Activated CD8-positive, alpha-beta memory T cell treated with anti-CD3 and anti-CD28 coated beads, Interleukin-2, amount 10 ng/mL, durations not matched to agents 7 days and 5 days (primary cell): ENCODE measurements around the gene GRIK4. TPM values are rescaled to one million over a fixed set of nuclear protein-coding genes. Genes with fewer than 3 reads are reported as not detected.

Experiments
- ATAC-seq: fragments of 150-1000 bp; cut with Tn5 transposase; one replicate; pipeline ENCODE4 v1.10.0; 2021; ENCODE audit warnings: moderate library complexity
- CTCF ChIA-PET: fragments of 350-600 bp; sonication (Branson Sonifier 250); formaldehyde crosslinking; loops from one replicate; lab custom pipeline; 2021; ENCODE audit warnings: antibody characterized with exemption; lab: Charles Lee
- DNase-seq: peaks from one replicate; pipeline ENCODE4 v3.0.0-alpha.2; 2020
- H3K27ac Mint-ChIP-seq: one replicate; pipeline ENCODE4 v1.8.0; 2021; ENCODE audit warnings: mild to moderate bottlenecking, mixed read lengths
- H3K27me3 Mint-ChIP-seq: one replicate; pipeline ENCODE4 v1.8.0; 2021; ENCODE audit warnings: mixed read lengths
- H3K36me3 Mint-ChIP-seq: one replicate; pipeline ENCODE4 v1.8.0; 2021; ENCODE audit warnings: mild to moderate bottlenecking, mixed read lengths
- H3K4me1 Mint-ChIP-seq: one replicate; pipeline ENCODE4 v1.8.0; 2021; ENCODE audit warnings: mixed read lengths
- H3K4me3 Mint-ChIP-seq: one replicate; pipeline ENCODE4 v1.8.0; 2021; ENCODE audit warnings: mild to moderate bottlenecking, moderate library complexity, mixed read lengths
- H3K9me3 Mint-ChIP-seq: one replicate; pipeline ENCODE4 v1.8.0; 2022; ENCODE audit warnings: low read depth, mixed read lengths
- total RNA-seq, 2 experiments: library from RNA; stranded (reverse); gene quantifications; one replicate each; pipeline ENCODE4 v1.2.3, GENCODE V29; 2021

Gene GRIK4
- total RNA-seq, 2 experiments from 2014 or later, result 0.21 TPM; not detected in 1

DNA sequence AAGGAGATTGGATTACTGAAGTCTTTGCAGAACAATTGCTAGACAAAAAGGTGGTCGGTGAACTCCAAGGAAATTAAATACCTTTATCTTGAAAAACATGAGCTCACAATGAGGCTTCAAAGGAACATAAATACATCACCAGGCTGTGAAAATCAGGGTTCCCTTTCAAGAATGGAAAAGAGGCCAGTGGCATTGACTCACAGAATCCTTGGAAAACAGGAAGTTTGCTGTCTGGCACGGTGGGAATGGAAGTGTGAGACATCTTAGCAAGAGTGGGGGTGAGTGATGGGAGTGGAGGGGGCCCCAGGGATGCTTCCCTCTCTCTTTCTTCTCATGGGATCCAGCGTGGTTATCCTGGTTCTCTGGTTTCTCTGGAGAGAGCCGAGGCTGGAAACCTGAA lies 463.4 kb downstream of the GRIK4 start:
- CTCF ChIA-PET, result no interaction called here
- Mint-ChIP-seq H3K9me3 (no peaks in the 10 kb centered on the region), H3K27ac (no peak overlapping the region), H3K36me3 (no peaks in the 10 kb centered on the region), H3K27me3 (peaks cover 32% of the 10 kb centered on the region), H3K4me1 (no peaks in the 10 kb centered on the region), H3K4me3 (no peak overlapping the region)
- ATAC-seq (no peak), DNase-seq (no peak)

DNA sequence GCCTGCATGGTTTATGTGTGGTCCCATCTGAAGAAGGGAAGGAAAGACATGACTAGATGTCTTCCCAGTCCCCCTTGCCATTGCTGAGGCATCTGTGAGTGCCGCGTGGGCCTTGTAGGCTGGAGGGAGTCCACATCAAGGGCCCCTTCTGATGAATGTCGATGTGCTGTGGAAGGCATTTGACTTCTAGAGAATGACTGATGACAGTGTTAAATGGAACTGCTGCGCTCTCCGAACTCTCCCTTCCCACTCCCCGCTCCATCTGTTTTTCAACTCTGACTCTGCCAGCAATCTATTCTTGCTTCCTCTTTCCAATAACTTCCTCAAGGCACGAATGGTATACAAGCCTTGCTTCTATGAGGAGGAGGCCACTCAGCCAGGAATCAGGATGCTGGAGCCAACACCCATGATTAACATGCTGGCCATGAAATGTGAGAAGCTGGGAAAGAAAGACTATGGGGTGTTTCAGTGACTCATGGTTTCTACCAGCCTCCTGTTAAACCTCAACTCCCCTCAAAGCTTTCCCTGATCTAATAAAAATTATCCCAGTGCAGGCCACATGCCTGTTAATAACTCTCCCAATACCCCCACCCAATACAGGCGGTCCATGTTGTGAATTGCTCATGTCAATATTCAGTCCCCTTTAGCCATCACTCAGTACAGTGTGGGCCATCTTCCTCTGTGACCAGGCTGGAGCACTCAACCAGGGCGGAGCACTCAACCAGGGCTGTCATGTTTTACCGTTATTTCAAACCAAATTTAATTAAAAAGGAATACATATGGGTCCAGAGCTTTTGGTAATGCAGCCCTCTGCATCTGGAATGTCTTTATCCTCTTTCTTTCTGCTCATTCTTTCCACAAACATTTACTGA lies 466.0 kb downstream of the GRIK4 start:
- CTCF ChIA-PET, result no interaction called here
- Mint-ChIP-seq H3K9me3 (no peaks in the 10 kb centered on the region), H3K4me1 (no peaks in the 10 kb centered on the region), H3K27me3 (peaks cover 40% of the 10 kb centered on the region), H3K27ac (no peak overlapping the region), H3K4me3 (no peak overlapping the region), H3K36me3 (no peaks in the 10 kb centered on the region)
- no peak for DNase-seq
- ATAC-seq, result no peak

DNA sequence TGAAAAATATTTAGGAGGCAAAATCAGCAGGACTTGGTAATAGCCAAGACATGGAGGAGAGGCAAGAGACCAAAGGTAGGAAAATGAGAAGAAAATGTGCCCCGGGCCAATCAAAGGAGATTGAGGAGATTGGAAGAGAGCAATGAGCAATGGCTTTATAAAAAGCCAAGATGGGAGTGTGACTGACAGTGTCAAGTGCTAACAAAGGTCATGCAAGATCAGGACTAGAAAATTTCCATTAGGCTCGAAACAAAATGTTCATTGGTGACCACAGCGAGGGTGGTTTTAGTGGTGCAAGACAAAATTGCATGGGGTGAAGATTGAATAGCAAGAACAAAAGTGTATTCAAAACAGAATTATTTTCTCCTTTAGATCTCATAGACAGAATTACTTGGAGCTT lies 467.2 kb downstream of the GRIK4 start:
- H3K27ac Mint-ChIP-seq, result no peak overlapping the region
- H3K9me3 Mint-ChIP-seq, result no peaks in the 10 kb centered on the region
- CTCF ChIA-PET, result no interaction called here
- peaks cover 44% of the 10 kb centered on the region for H3K27me3 Mint-ChIP-seq
- no peaks in the 10 kb centered on the region for H3K4me1 Mint-ChIP-seq
- ATAC-seq (no peak), DNase-seq (no peak)
- H3K36me3 Mint-ChIP-seq, result no peaks in the 10 kb centered on the region
- no peak overlapping the region for H3K4me3 Mint-ChIP-seq

DNA sequence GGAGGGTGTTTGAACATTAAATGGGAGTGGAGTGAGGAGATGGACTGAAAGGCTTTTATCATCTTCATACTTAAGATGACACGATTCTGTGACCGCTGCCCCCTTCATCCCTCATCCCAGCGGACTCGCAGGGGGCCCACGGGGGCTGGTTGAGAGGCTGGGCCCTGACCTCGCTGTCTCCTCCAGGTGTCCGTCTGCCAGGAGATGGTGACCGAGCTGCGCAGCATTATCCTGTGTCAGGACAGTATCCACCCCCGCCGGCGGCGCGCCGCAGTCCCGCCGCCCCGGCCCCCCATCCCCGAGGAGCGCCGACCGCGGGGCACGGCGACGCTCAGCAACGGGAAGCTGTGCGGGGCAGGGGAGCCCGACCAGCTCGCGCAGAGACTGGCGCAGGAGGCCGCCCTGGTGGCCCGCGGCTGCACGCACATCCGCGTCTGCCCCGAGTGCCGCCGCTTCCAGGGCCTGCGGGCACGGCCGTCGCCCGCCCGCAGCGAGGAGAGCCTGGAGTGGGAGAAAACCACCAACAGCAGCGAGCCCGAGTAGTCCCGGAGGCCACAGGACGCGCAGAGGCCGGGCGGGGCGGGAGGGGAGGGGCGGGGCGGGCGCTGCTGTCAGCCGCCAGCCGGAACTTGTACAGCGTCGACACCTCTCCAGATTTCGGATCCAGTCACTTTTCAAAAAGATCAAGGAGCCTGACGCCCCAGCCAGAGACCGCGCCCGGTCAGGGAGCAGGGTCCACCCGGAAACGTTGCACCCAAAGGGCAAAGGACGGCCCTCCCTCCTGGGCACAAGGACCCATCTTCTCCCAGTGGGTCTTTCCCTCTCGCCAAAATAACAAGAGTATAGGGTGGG lies 474.4 kb downstream of the GRIK4 start:
- ATAC-seq, result peak; percentile 89
- no peaks in the 10 kb centered on the region for H3K9me3 Mint-ChIP-seq
- H3K27ac Mint-ChIP-seq, result no peak overlapping the region
- H3K4me1 Mint-ChIP-seq, result peaks cover 9% of the 10 kb centered on the region
- CTCF ChIA-PET, result interaction anchor here (0.8 kb wide), 1 partner anchor 14 kb away, joined by 3 read pairs; no protein-coding TSS in a partner anchor
- H3K4me3 Mint-ChIP-seq, result peak overlapping the region; percentile 36
- peak; percentile 44 for DNase-seq
- peaks cover 56% of the 10 kb centered on the region for H3K27me3 Mint-ChIP-seq
- no peaks in the 10 kb centered on the region for H3K36me3 Mint-ChIP-seq

DNA sequence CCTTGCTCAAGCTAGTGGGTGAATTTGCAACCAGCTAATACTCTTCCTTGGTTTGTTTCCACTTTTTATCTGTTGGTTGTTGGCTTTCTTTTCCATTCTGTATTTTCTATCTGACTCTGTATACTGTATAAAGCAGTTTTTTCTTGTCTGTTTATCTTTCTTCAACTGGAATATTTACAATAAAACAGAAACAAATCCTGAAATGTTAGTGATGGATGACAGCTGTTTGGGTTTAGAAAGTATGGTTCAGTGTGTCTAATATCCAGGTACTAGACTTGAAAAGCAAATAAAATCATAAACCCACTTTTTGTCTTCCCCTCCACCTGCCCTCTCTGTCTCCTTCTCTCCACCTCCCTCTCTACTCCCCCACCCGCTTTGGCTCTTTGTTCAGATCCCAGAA lies 477.1 kb downstream of the GRIK4 start:
- CTCF ChIA-PET, result no interaction called here
- Mint-ChIP-seq H3K27ac (no peak overlapping the region), H3K36me3 (no peaks in the 10 kb centered on the region), H3K9me3 (no peaks in the 10 kb centered on the region), H3K4me1 (peaks cover 9% of the 10 kb centered on the region), H3K27me3 (peaks cover 40% of the 10 kb centered on the region), H3K4me3 (no peak overlapping the region)
- no peak for DNase-seq
- no peak for ATAC-seq

DNA sequence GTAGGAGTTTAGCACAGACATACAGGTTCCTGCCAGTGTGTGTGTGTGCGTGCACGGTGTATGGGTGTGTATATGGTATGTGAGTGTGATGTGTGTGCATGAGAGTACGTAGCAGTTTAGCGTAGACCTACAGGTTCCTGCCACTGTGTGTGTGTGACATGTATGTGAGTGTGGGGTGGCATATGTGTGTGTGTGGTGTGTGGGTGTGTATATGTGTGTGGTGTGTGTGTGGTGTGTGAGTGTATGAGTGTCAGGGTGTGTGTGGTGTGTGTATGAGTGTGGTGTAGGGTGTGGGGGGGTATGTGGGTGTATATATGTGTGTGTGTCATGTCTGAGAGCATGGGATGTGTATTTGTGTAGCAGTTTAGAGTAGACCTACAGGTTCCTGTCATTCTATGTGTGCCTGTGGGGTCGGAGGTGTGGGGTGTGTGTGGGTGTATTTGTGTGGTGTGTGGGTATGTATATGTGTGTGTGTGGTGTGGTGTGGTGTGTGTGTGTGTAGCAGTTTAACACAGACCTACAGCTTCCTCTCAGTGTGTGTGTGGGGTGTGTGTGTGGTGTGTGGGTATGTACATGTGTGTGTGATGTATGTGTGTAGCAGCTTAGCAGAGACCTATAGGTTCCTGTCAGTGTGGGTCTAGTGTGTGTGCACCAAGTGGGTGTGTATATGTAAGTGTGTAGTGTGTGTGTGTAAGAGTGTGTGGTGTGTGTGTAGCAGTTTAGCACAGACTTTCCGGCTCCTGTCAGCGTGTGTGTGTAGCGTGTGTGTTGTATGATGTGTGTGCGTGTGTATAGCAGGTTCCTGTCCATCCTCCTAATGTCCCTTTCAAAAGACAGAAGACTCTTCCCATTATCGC lies 480.5 kb downstream of the GRIK4 start:
- no peak overlapping the region for H3K27ac Mint-ChIP-seq
- CTCF ChIA-PET, result no interaction called here
- ATAC-seq, result no peak
- H3K27me3 Mint-ChIP-seq, result peaks cover 29% of the 10 kb centered on the region
- no peak overlapping the region for H3K4me3 Mint-ChIP-seq
- H3K4me1 Mint-ChIP-seq, result peaks cover 4% of the 10 kb centered on the region
- DNase-seq, result no peak
- H3K9me3 Mint-ChIP-seq, result no peaks in the 10 kb centered on the region
- no peaks in the 10 kb centered on the region for H3K36me3 Mint-ChIP-seq

DNA sequence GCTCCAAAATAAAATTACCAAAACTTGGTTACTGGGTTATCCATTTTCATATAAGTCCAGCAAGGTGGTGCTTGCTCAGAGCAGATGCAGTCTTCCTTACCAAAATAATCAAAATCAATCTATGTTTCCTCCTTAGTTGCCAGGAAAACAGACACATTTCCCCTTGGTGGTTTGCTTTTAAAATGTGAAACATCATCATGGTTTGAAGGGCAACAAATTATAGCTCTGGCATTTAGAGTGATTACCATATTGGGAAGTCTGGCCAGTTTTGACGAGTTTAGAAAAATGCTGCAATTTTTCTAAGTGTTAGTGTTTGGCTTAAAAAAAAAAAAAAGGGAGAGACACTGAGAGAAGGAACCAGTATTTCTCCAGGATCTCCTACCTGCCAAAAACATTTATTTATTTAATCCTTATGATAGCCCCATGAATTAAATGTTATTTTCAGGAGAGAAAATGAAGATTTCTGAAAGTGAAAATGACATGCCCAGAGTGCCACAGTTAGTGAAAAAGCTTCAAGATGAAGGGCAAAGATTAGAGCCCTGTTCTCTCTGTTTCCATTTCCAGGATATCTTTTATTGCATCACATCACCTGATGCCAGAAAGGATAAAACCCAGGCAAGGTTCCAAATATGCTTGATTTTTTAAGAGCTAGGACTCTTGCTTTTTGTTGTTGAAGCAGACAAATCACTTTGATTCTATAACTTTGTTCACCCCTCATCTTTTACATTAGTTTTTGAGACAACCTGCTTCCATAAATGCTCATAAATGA lies 482.7 kb downstream of the GRIK4 start:
- ATAC-seq, result no peak
- no peak for DNase-seq
- Mint-ChIP-seq H3K4me3 (no peak overlapping the region), H3K9me3 (no peaks in the 10 kb centered on the region), H3K27ac (no peak overlapping the region), H3K4me1 (peaks cover 4% of the 10 kb centered on the region), H3K27me3 (peaks cover 29% of the 10 kb centered on the region), H3K36me3 (no peaks in the 10 kb centered on the region)
- CTCF ChIA-PET, result no interaction called here

DNA sequence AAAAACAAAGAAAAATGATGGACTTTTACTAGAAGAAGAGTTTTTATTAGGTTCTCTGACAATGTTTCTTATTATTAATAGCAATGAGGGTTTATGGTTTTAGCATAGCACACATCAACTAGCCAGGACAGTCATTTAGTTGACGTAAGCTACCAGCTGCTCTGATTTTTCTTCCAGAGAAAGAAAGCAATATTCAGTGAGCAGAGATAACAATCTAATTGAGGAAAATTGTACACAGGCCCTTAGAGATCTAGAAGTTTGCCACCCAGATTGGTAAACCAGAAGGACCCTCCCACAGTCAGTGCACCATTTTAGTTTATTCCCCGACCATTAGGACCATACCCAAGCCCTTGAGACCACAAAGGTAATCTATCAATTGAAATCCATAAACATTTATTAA lies 483.6 kb downstream of the GRIK4 start:
- Mint-ChIP-seq H3K36me3 (no peaks in the 10 kb centered on the region), H3K9me3 (no peaks in the 10 kb centered on the region), H3K4me3 (no peak overlapping the region), H3K27ac (no peak overlapping the region), H3K27me3 (peaks cover 26% of the 10 kb centered on the region), H3K4me1 (peaks cover 4% of the 10 kb centered on the region)
- DNase-seq, result no peak
- ATAC-seq, result no peak
- CTCF ChIA-PET, result no interaction called here

DNA sequence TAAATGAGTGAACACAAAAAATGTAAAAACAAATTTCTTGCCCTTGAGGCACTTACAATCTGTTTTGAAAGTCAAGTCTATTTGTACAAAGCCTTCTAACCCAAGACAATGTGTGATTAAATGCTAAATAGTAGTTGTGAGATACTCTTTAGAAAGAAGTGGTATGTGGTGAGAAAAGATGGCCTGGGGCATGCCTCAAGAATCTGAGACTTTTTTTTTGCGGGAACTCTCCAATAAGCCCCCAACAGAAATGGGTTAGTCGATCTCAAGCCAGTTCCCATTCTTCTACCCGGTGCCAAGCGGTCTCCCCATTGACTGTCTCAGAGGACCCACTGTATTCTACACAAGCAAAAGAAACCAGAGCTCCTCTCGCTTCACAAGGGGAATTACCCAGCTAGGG lies 485.4 kb downstream of the GRIK4 start:
- Mint-ChIP-seq H3K9me3 (no peaks in the 10 kb centered on the region), H3K4me1 (peaks cover 4% of the 10 kb centered on the region), H3K36me3 (no peaks in the 10 kb centered on the region), H3K27ac (no peak overlapping the region), H3K4me3 (no peak overlapping the region), H3K27me3 (peaks cover 38% of the 10 kb centered on the region)
- ATAC-seq (no peak), DNase-seq (no peak)
- CTCF ChIA-PET, result no interaction called here

DNA sequence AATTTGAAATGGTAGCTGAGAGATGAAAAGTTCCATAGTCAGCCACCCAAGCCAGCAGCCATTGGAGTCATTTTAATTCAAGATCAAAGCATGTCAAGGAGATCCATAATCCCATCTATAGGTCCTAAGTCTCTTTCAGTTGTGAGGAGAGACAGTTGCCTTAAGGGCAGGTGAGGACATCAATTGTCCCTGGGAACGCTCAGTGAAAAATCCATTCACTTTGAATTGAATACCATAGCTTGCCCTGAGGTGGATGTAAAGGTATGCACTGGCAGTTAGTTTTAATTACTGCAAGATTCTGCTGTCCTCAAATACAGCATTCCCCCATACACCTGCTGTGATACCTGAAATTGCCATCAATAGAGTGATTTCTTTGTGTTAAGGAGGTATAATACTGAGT lies 487.0 kb downstream of the GRIK4 start:
- no peak overlapping the region for H3K27ac Mint-ChIP-seq
- CTCF ChIA-PET, result no interaction called here

DNA sequence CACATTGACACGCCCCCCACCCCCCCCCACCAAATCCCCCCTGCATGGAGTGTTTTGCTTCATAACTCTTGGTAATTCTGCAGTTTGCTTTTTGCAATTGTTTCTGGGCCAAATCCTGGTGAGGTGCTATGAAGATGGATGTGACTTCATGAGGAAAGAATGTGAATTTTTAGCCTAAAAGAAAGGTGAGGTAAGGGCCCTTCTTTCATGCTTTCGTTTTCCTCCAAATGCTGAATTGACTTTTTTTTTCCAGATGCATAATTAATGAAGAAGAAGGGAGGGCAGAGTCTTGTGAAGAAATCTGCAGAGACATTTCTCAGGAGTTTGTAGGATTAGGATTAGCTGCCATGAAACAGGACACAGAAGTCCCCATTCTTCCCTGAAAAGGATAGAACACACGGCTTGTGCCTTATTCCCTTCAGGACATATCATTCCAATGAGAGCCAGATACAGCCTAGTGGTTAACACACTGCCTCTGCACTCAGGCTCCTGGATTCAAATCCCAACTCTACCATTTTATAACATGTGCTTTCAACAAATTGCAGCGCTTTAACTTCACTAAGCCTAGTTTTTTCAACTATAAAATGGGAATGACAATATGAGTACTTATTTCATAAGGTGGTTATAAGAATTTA lies 492.8 kb downstream of the GRIK4 start:
- CTCF ChIA-PET, result no interaction called here
- no peak overlapping the region for H3K27ac Mint-ChIP-seq
- no peaks in the 10 kb centered on the region for H3K4me1 Mint-ChIP-seq
- peaks cover 7% of the 10 kb centered on the region for H3K9me3 Mint-ChIP-seq
- DNase-seq (no peak), ATAC-seq (no peak)
- no peaks in the 10 kb centered on the region for H3K36me3 Mint-ChIP-seq
- peaks cover 41% of the 10 kb centered on the region for H3K27me3 Mint-ChIP-seq
- H3K4me3 Mint-ChIP-seq, result no peak overlapping the region

More for the DNA sequence above, 487.0 kb downstream of the GRIK4 start:
- Mint-ChIP-seq H3K36me3 (no peaks in the 10 kb centered on the region), H3K4me1 (peaks cover 4% of the 10 kb centered on the region), H3K9me3 (no peaks in the 10 kb centered on the region), H3K4me3 (no peak overlapping the region), H3K27me3 (peaks cover 47% of the 10 kb centered on the region)
- DNase-seq, result no peak
- ATAC-seq, result no peak

DNA sequence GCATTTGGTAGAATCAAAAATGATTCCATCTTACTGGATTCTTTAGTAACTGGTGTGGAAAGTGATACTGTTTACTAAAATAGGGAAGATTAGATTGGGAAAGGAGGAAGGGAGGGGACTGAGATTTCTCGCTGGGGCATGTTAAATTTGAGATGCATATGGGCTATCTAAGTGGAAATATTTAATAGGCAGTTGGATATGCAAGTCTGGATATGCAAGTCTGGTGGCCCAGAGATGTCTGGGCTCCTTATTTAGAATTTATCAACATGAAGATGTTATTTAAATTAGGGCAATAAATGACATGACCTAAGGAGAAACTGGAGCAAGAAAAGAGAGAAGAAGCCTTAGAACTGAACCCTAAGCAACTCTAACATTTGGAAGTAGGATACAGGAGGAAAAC lies 495.4 kb downstream of the GRIK4 start:
- no peak overlapping the region for H3K4me3 Mint-ChIP-seq
- ATAC-seq, result no peak
- H3K9me3 Mint-ChIP-seq, result peaks cover 7% of the 10 kb centered on the region
- no peak for DNase-seq
- H3K36me3 Mint-ChIP-seq, result no peaks in the 10 kb centered on the region
- H3K4me1 Mint-ChIP-seq, result no peaks in the 10 kb centered on the region
- CTCF ChIA-PET, result no interaction called here
- H3K27ac Mint-ChIP-seq, result no peak overlapping the region
- H3K27me3 Mint-ChIP-seq, result peaks cover 40% of the 10 kb centered on the region
